IMR-90 (cell line): ENCODE results near the gene TCOF1. TPM values are rescaled to one million over a fixed set of nuclear protein-coding genes. Genes with fewer than 3 reads are reported as not detected.

ENCODE experiments used
- ATAC-seq: fragments of 200-7000 bp; cut with Tn5 transposase; 2 replicates; pipeline ENCODE4 v1.9.1; 2020; ENCODE audit warnings: low read depth, mild to moderate bottlenecking, moderate library complexity
- BruUV-seq: library from RNA; stranded (reverse); fragments of 400-500 nt; replicated peaks from 2 replicates; lab custom pipeline; 2021; lab: Mats Ljungman, UMichigan
- CTCF ChIA-PET: fragments of 300-600 bp; formaldehyde crosslinking; extraction: SDS; loops from one replicate; lab custom pipeline; 2021; ENCODE audit warnings: antibody characterized with exemption; lab: Yijun Ruan, JAX
- POLR2A ChIA-PET: fragments of 300-600 bp; sonication (Branson Sonifier 250); formaldehyde crosslinking; loops from one replicate; lab custom pipeline; 2022; ENCODE audit warnings: antibody characterized with exemption; ENCODE audit not compliant: unreplicated experiment; lab: Charles Lee
- DNase-seq: peaks from one replicate; pipeline ENCODE4 v3.0.0; 2013
- H2AFZ ChIP-seq: replicated peaks from 2 replicates; pipeline ENCODE3; 2013; ENCODE audit warnings: low read length, mild to moderate bottlenecking; ENCODE audit not compliant: poor library complexity
- H2AK5ac ChIP-seq: 2 replicates; pipeline ENCODE4 v1.6.1; 2013; ENCODE audit warnings: low read depth, low read length, inconsistent platforms
- H2AK9ac ChIP-seq: replicated peaks from 2 replicates; pipeline ENCODE3; 2013; ENCODE audit warnings: mild to moderate bottlenecking, low read depth, low read length, moderate library complexity; ENCODE audit not compliant: poor library complexity
- H2BK120ac ChIP-seq: 2 replicates; pipeline ENCODE4 v1.6.1; 2013; ENCODE audit warnings: low read depth, low read length, inconsistent platforms
- H2BK15ac ChIP-seq: 3 replicates; pipeline ENCODE4 v1.6.1; 2013; ENCODE audit warnings: low read depth, low read length, inconsistent platforms
- H2BK20ac ChIP-seq: 2 replicates; pipeline ENCODE4 v1.6.1; 2013; ENCODE audit warnings: low read depth, mild to moderate bottlenecking, inconsistent platforms, low read length, moderate library complexity
- H2BK5ac ChIP-seq: 2 replicates; pipeline ENCODE4 v1.6.1; 2013; ENCODE audit warnings: mild to moderate bottlenecking, low read depth, low read length, inconsistent platforms; ENCODE audit not compliant: poor library complexity, severe bottlenecking
- H3K14ac ChIP-seq: replicated peaks from 2 replicates; pipeline ENCODE4 v1.6.1; 2013; ENCODE audit warnings: low read depth, low read length, inconsistent platforms
- H3K18ac ChIP-seq: 2 replicates; pipeline ENCODE4 v1.6.1; 2013; ENCODE audit warnings: low read depth, low read length, control low read depth
- H3K23ac ChIP-seq: 2 replicates; pipeline ENCODE4 v1.6.1; 2013; ENCODE audit warnings: low read depth, low read length, inconsistent platforms
- H3K27ac ChIP-seq: 2 replicates; pipeline ENCODE4 v1.5.1; 2013; ENCODE audit warnings: mild to moderate bottlenecking, control low read depth, low read length; ENCODE audit not compliant: insufficient read depth
- H3K27me3 ChIP-seq: 2 replicates; pipeline ENCODE4 v1.6.1; 2013; ENCODE audit warnings: low read length; ENCODE audit not compliant: control insufficient read depth, insufficient read depth
- H3K36me3 ChIP-seq: 2 replicates; pipeline ENCODE4 v1.6.1; 2013; ENCODE audit warnings: low read length, mixed read lengths; ENCODE audit not compliant: control insufficient read depth, insufficient read depth
- H3K4ac ChIP-seq: 2 replicates; pipeline ENCODE4 v1.6.1; 2013; ENCODE audit warnings: low read depth, low read length, inconsistent platforms
- H3K4me1 ChIP-seq: 2 replicates; pipeline ENCODE4 v1.6.1; 2013; ENCODE audit warnings: low read length, mixed read lengths; ENCODE audit not compliant: control insufficient read depth, insufficient read depth
- H3K4me2 ChIP-seq: 2 replicates; pipeline ENCODE4 v1.6.1; 2013; ENCODE audit warnings: low read depth, mild to moderate bottlenecking, control low read depth, low read length, moderate library complexity
- H3K4me3 ChIP-seq: 2 replicates; pipeline ENCODE4 v1.5.1; 2013; ENCODE audit warnings: low read depth, mild to moderate bottlenecking, control low read depth, low read length, moderate library complexity; ENCODE audit not compliant: insufficient read depth
- H3K56ac ChIP-seq: 2 replicates; pipeline ENCODE4 v1.6.1; 2013; ENCODE audit warnings: low read length, inconsistent platforms; ENCODE audit not compliant: insufficient read depth; ENCODE audit errors: extremely low read depth
- H3K79me1 ChIP-seq, 2 experiments: 2 replicates each; pipeline ENCODE4 v1.6.1; 2013; ENCODE audit warnings: low read length in 2 of 2, inconsistent platforms in 1 of 2, low read depth in 1 of 2
- H3K9ac ChIP-seq: 2 replicates; pipeline ENCODE4 v1.6.1; 2013; ENCODE audit warnings: low read depth, low read length, control low read depth
- H3K9me1 ChIP-seq: 2 replicates; pipeline ENCODE4 v1.6.1; 2013; ENCODE audit warnings: low read length, inconsistent platforms; ENCODE audit not compliant: insufficient read depth
- H3K9me3 ChIP-seq: 2 replicates; pipeline ENCODE4 v1.6.1; 2013; ENCODE audit warnings: low read length; ENCODE audit not compliant: control insufficient read depth, insufficient read depth
- H4K20me1 ChIP-seq: 2 replicates; pipeline ENCODE4 v1.6.1; 2013; ENCODE audit warnings: low read length, inconsistent platforms; ENCODE audit not compliant: insufficient read depth
- H4K5ac ChIP-seq: 2 replicates; pipeline ENCODE4 v1.6.1; 2013; ENCODE audit warnings: mild to moderate bottlenecking, low read depth, low read length, control low read depth
- H4K8ac ChIP-seq, 2 experiments: 2 replicates each; pipeline ENCODE4 v1.6.1; 2013; ENCODE audit warnings: low read depth in 2 of 2, low read length in 2 of 2, control low read depth in 1 of 2, inconsistent platforms in 1 of 2
- H4K91ac ChIP-seq: 2 replicates; pipeline ENCODE4 v1.6.1; 2013; ENCODE audit warnings: low read depth, low read length, inconsistent platforms; ENCODE audit not compliant: insufficient read depth
- POLR2A ChIP-seq: IDR thresholded peaks from 2 replicates; pipeline ENCODE4 v1.6.1; 2012; ENCODE audit warnings: mild to moderate bottlenecking, low read depth, low read length
- RAD21 ChIP-seq: IDR thresholded peaks from 2 replicates; pipeline ENCODE4 v1.6.1; 2012; ENCODE audit warnings: low read length, improper control_type of control experiment
- WGBS, 2 experiments: methylation state at CpG; one replicate each; pipeline versions ENCODE4 v1.1.5 to v1.1.7; 2013; ENCODE audit warnings: missing lambda C conversion rate in 2 of 2; ENCODE audit not compliant: insufficient read length in 1 of 2; ENCODE audit errors: extremely low coverage in 2 of 2; 5-methylcytosine and 5-hydroxymethylcytosine counted together
- dilution Hi-C: fragments of 300-500 bp; cut with HindIII; formaldehyde crosslinking; loops from one replicate; pipeline ENCODE4 v1.14.3; 2018; ENCODE audit warnings: low sequenced_read_pairs; ENCODE audit not compliant: unreplicated experiment
- in situ Hi-C: fragments of 300-500 bp; cut with MboI; formaldehyde crosslinking; loops from 3 replicates; pipeline ENCODE4 v1.14.3; 2019; ENCODE audit warnings: low sequenced_read_pairs, inconsistent platforms, mixed read lengths
- intact Hi-C: fragments of 100-400 bp; cut with micrococcal nuclease; formaldehyde crosslinking; loops from 2 replicates; pipeline ENCODE4 v1.10.0; 2022
- polyA plus RNA-seq, 3 experiments: library from polyadenylated mRNA; depleted of rRNA; stranded (reverse); fragments of >200 nt; gene quantifications; 2 replicates each; pipeline ENCODE4 v1.2.3, GENCODE V29; 2012; ENCODE audit warnings: low replicate concordance in 1 of 3
- total RNA-seq: library from RNA; depleted of rRNA; stranded (reverse); fragments of >200 nt; gene quantifications from 2 replicates; pipeline ENCODE4 v1.2.3, GENCODE V29; 2012
- TF ChIP-seq, protein P1 (sequence below): fragments of 150-350 bp; IDR thresholded peaks from 2 replicates; pipeline ENCODE4 v1.6.1; 2016; ENCODE audit warnings: low read depth, mild to moderate bottlenecking, low read length, moderate library complexity, borderline replicate concordance
- TF ChIP-seq, protein P2 (sequence below): fragments of 150-350 bp; IDR thresholded peaks from 2 replicates; pipeline ENCODE4 v1.6.1; 2017; ENCODE audit warnings: mild to moderate bottlenecking, antibody characterized with exemption, low read length, low read depth
- TF ChIP-seq, protein P3 (sequence below): conservative IDR thresholded peaks from 2 replicates; pipeline ENCODE4 v1.5.1; 2012; ENCODE audit warnings: mild to moderate bottlenecking, low read depth, low read length, improper control_type of control experiment

Gene TCOF1
- total and polyA plus RNA-seq, 2 of the 4 experiments (the other 2 are of a cell fraction) = 18.2 to 19.7 TPM

DNA sequence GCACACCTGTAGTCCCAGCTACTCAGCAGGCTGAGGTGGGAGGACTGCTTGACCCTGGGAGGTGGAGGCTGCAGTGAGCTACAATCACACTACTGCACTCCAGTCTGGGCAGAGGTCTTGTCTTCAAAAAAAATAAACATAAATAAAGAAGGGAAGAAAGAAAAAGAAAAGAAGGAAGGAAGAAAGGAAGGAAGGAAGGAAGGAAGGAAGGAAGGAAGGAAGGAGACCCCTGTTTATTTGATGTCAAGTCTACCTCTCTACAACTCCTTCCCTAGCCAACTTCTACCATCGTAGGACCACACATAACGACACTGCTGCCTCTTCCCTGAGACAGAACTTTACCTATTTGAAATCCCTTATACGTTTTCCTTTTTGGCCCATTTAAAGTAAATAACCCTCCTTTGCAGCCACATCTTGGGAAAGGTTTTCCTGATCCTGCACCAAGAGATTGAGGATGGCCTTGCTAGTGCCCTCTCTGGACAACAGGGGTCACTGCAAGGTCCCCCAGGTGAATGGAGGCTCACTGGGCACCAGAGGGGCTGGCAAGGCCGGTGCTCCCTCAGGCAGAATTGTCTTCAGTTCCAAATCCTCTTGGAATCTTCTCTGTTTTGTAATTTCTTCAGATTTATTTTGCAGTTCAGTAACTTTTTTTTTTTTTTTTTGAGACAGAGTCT is 81.5 kb downstream of the TCOF1 start:
- no peak overlapping the region for H2BK5ac ChIP-seq
- ChIA-PET POLR2A (no interaction called here), CTCF (interaction anchor here (0.7 kb wide), 1 partner anchor 9 kb away, joined by 4 read pairs; no protein-coding TSS in a partner anchor)
- H3K14ac ChIP-seq = no peak overlapping the region
- no peak overlapping the region for H3K18ac ChIP-seq
- no peak overlapping the region for H2BK120ac ChIP-seq
- WGBS, 2 experiments = 30% methylated on average over 3 of the region's 4 CpGs; no CpG with 5 or more reads in 1 of the 2 experiments
- H4K5ac ChIP-seq = no peak overlapping the region
- H4K8ac ChIP-seq = no peak overlapping the region
- peak; percentile 16; the same call in 1 of the 2 replicates for TF ChIP-seq RAD21
- TF ChIP-seq, protein P1, sequence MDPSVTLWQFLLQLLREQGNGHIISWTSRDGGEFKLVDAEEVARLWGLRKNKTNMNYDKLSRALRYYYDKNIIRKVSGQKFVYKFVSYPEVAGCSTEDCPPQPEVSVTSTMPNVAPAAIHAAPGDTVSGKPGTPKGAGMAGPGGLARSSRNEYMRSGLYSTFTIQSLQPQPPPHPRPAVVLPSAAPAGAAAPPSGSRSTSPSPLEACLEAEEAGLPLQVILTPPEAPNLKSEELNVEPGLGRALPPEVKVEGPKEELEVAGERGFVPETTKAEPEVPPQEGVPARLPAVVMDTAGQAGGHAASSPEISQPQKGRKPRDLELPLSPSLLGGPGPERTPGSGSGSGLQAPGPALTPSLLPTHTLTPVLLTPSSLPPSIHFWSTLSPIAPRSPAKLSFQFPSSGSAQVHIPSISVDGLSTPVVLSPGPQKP = no peak
- TF ChIP-seq POLR2A = no peak
- TF ChIP-seq, protein P2, sequence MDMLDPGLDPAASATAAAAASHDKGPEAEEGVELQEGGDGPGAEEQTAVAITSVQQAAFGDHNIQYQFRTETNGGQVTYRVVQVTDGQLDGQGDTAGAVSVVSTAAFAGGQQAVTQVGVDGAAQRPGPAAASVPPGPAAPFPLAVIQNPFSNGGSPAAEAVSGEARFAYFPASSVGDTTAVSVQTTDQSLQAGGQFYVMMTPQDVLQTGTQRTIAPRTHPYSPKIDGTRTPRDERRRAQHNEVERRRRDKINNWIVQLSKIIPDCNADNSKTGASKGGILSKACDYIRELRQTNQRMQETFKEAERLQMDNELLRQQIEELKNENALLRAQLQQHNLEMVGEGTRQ = no peak
- TF ChIP-seq, protein P3, sequence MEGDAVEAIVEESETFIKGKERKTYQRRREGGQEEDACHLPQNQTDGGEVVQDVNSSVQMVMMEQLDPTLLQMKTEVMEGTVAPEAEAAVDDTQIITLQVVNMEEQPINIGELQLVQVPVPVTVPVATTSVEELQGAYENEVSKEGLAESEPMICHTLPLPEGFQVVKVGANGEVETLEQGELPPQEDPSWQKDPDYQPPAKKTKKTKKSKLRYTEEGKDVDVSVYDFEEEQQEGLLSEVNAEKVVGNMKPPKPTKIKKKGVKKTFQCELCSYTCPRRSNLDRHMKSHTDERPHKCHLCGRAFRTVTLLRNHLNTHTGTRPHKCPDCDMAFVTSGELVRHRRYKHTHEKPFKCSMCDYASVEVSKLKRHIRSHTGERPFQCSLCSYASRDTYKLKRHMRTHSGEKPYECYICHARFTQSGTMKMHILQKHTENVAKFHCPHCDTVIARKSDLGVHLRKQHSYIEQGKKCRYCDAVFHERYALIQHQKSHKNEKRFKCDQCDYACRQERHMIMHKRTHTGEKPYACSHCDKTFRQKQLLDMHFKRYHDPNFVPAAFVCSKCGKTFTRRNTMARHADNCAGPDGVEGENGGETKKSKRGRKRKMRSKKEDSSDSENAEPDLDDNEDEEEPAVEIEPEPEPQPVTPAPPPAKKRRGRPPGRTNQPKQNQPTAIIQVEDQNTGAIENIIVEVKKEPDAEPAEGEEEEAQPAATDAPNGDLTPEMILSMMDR = peak; percentile 47
- no peak overlapping the region for H3K23ac ChIP-seq
- H2AFZ ChIP-seq = no peak overlapping the region
- intact Hi-C loops = loop anchor here (10.0 kb wide), 2 partner anchors 434 to 604 kb away; partner anchors contain the start of genes HMGXB3 and TIGD6
- H2AK5ac ChIP-seq = no peak overlapping the region
- H3K36me3 ChIP-seq = peaks cover 14% of the 10 kb centered on the region
- H2BK20ac ChIP-seq = no peak overlapping the region
- BruUV-seq = no TSS peak
- no peaks in the 10 kb centered on the region; the same call in 1 of the 2 replicates for H3K9me1 ChIP-seq
- no peak overlapping the region for H3K9ac ChIP-seq
- H4K91ac ChIP-seq = no peak overlapping the region; the same call in 1 of the 2 replicates
- no peaks in the 10 kb centered on the region for H3K27me3 ChIP-seq
- H3K79me1 ChIP-seq = peaks cover 7 to 13% of the 10 kb centered on the region in 2 experiments; a peak in 3 of 4 replicates
- no peak overlapping the region for H2BK15ac ChIP-seq
- H3K27ac ChIP-seq = no peak overlapping the region
- no peak overlapping the region for H3K4me3 ChIP-seq
- no peak overlapping the region for H3K4ac ChIP-seq
- dilution Hi-C loops = no loop called here
- ATAC-seq (peak; percentile 18; the same call in 1 of the 2 replicates), DNase-seq (no peak)
- no peak overlapping the region for H2AK9ac ChIP-seq
- in situ Hi-C loops = loop anchor here (10.0 to 25.0 kb wide), 3 partner anchors 174 to 802 kb away; no protein-coding TSS in a partner anchor
- no peak overlapping the region for H3K56ac ChIP-seq
- H3K4me1 ChIP-seq = peaks cover 2% of the 10 kb centered on the region; the same call in 1 of the 2 replicates
- H4K20me1 ChIP-seq = peaks cover 21% of the 10 kb centered on the region
- H3K9me3 ChIP-seq = no peaks in the 10 kb centered on the region
- H3K4me2 ChIP-seq = no peak overlapping the region
